ENCODE measurements around the gene GALNT4. TPM values are rescaled to one million over a fixed set of nuclear protein-coding genes. Genes with fewer than 3 reads are reported as not detected.
A peak's percentile ranks its signal among the peaks of the same experiment; 100 is the strongest.

Gene GALNT4
- 1 to 10 TPM; 3.4 to 4.8 (median 4.3) TPM for total RNA-seq
- polyA plus RNA-seq = 10 to 100 TPM in 1 of 3 donors, 1 to 10 TPM in 2; 3.6 to 14.6 (median 4.9) TPM

DNA sequence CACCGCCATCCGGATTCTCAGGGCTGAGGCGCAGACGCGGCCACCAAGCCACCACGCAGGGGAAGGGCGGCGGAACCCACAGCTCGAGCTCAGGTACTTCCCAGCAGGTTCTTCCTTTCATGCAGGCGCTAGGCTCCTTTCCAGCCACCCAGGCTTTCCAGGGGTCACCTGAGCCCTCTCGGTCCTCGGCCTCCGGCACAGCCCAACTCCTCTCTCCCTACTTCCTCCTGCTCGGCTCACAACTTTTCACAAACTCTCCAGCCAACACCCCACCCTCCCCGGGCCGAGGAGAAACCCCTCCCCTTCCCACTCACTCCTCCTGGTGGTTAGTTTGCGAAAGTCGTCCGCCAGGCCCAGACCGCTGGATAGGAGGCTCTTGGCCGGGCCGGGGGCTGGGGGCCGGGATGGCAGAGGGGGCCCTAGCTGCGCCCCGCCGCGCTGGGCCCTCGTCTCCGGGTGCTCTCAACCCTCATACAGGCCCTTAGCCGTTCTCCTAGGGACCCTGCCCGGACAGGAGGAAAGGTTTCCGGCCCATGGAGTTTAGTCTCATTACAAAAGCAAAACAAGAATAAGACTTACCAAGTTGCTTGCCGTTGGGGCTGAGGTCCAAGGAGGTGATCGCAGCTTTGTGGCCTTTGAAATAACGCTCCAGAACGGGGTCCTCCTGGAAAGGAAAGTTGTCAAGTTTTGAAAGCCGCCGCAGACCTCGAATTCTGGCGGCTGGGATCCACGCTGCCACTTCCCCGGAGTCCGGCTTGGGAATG is at the start of gene GALNT4:
Gene GALNT4, minus strand, starts transcription at position 256 of the 764 bp plus-strand sequence. Its CDS starts 247 bp downstream, at position 9.
- peak; percentile 40 to 63 for TF ChIP-seq POLR2A (IDR thresholded peaks at IDR 0.05)
- TF ChIP-seq EP300 (IDR thresholded peaks at IDR 0.05) = no peak
- TF ChIP-seq, protein P1, sequence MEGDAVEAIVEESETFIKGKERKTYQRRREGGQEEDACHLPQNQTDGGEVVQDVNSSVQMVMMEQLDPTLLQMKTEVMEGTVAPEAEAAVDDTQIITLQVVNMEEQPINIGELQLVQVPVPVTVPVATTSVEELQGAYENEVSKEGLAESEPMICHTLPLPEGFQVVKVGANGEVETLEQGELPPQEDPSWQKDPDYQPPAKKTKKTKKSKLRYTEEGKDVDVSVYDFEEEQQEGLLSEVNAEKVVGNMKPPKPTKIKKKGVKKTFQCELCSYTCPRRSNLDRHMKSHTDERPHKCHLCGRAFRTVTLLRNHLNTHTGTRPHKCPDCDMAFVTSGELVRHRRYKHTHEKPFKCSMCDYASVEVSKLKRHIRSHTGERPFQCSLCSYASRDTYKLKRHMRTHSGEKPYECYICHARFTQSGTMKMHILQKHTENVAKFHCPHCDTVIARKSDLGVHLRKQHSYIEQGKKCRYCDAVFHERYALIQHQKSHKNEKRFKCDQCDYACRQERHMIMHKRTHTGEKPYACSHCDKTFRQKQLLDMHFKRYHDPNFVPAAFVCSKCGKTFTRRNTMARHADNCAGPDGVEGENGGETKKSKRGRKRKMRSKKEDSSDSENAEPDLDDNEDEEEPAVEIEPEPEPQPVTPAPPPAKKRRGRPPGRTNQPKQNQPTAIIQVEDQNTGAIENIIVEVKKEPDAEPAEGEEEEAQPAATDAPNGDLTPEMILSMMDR (IDR thresholded peaks at IDR 0.05) = peak; percentile 58 to 87 (median 80)
- peak; percentile 59 to 84 (median 79) for TF ChIP-seq POLR2AphosphoS5 (IDR thresholded peaks at IDR 0.05)
- H3K4me1 ChIP-seq = peaks cover 0 to 56% (median 35%) of the 10 kb centered on the region in 4 donors
- H3K36me3 ChIP-seq = no peaks in the 10 kb centered on the region
- H3K4me3 ChIP-seq = peak within 1 kb of the TSS; percentile 74 to 95 (median 94)
- WGBS, 2 donors = 0% methylated on average over 43 of the region's 43 CpGs
- peak; percentile 93 for DNase-seq
- intact Hi-C loops (cut with DNase I) = loop anchor here (2.0 to 10.0 kb wide), 6 partner anchors 54 to 1380 kb away; partner anchors contain the start of genes CEP290, DUSP6 and TMTC3
- H3K9me3 ChIP-seq = no peaks in the 10 kb centered on the region
- H3K27ac ChIP-seq = peak within 1 kb of the TSS; percentile 87 to 92 (median 90)
- no peaks in the 10 kb centered on the region for H3K27me3 ChIP-seq

DNA sequence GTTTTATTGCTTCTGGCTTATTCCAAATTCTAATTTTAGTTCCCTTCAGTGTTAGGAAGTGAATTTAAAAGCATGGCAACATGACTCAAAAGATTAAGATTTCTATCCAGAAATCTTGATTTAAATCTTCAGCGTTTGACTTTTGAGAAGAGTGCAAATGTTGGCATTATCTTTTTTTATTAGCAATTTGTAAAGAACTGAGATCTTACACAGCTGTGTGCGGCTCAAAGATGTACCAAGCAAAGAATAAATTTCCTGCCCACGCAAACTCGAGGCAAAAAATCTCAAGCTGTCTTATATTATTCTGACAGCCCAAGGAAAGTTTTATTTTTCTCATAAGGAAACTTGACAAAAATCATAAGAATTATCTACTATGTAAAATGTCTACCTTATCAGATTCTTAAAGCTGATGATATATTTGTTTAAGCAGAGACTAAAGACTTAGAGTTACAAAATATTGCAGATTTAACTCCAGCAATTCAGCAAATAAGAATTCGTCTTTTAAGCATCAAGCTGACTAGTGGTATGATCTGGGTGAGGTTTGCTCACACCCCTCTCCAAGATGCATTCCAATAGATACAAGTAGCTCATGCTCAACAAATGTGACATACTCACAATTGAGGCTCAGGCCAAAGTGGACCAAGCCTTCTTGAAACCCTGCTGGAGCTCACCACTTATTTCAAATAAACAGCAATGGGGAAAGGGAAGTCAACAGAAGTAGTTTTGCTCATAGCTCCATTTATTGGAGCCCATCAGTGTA is 48.6 kb upstream of the GALNT4 start:
- no peak overlapping the region for H3K27ac ChIP-seq
- no peaks in the 10 kb centered on the region for H3K36me3 ChIP-seq
- no peak overlapping the region for H3K4me3 ChIP-seq
- 86 to 92% methylated on average over 5 of the region's 5 CpGs for WGBS, 2 donors
- no peak for DNase-seq
- peaks cover 0 to 6% (median 0%) of the 10 kb centered on the region in 4 donors for H3K4me1 ChIP-seq
- TF ChIP-seq POLR2A (IDR thresholded peaks at IDR 0.05) (no peak), POLR2AphosphoS5 (IDR thresholded peaks at IDR 0.05) (no peak), EP300 (IDR thresholded peaks at IDR 0.05) (no peak)
- TF ChIP-seq, protein P1 (IDR thresholded peaks at IDR 0.05) = no peak
- intact Hi-C loops (cut with DNase I) = no loop called here
- H3K27me3 ChIP-seq = no peaks in the 10 kb centered on the region
- H3K9me3 ChIP-seq = no peaks in the 10 kb centered on the region

DNA sequence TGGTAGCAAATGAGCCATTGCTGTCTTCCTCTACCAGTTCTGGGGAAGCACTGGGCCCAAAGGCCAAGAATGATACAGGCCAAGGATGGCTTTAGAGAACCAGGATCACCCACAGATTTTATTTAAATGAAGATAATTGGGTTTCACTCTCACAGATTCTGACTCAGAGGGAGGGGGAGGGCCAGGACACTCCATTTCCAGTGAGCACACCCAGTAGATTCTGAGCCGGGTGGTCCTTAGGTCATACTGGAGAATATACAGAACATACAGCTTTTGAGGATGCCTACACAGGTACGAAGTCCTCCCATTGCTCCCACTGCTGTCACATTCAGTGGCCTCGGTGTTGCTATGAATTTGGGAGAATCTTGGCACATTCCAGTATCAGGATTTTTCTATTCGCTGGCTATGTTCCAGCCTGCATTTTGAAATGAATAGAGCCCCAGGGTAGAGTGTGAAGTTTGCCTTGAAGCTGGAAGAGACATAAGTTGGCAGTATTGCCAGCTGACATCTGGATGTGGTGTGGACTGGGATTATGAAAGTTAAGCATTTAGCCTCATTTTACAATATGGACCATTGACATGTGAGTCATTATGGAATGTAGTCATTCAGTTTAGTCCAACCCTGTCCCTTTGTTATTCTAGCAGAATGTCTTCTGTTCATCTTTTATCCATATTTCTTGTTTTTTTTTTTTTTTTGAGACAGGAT is 47.0 kb upstream of the GALNT4 start:
- DNase-seq = no peak
- intact Hi-C loops (cut with DNase I) = no loop called here
- Histone ChIP-seq H3K4me3 (no peak overlapping the region), H3K9me3 (no peaks in the 10 kb centered on the region), H3K27ac (no peak overlapping the region), H3K36me3 (no peaks in the 10 kb centered on the region), H3K27me3 (no peaks in the 10 kb centered on the region), H3K4me1 (peaks cover 0 to 6% (median 0%) of the 10 kb centered on the region in 4 donors)
- 93 to 94% methylated on average over 4 of the region's 4 CpGs for WGBS, 2 donors
- no peak for TF ChIP-seq POLR2A (IDR thresholded peaks at IDR 0.05)

DNA sequence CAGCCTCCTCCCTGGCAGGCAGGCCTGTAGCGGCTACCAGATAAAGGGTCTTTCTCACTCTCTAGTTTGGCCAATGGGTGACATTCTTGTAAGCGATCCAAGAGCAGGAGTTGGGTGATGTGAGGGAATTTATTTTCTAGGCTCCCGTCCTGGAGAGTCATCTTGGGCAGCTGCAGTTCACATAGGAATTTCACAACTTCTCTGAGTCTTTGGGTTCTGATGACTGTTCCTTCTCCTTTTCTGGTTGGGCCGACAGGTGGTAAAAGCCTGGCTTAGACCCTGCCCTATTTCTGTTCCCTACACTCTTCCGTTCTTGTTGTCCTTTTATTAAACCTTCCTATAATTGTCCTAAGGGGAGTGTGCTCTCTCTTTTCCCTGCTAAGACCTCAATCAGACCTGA is 43.9 kb upstream of the GALNT4 start:
- no peaks in the 10 kb centered on the region for H3K27me3 ChIP-seq
- H3K9me3 ChIP-seq = no peaks in the 10 kb centered on the region
- no peaks in the 10 kb centered on the region for H3K36me3 ChIP-seq
- DNase-seq = no peak
- no peak for TF ChIP-seq POLR2AphosphoS5 (IDR thresholded peaks at IDR 0.05)
- no peak for TF ChIP-seq EP300 (IDR thresholded peaks at IDR 0.05)
- TF ChIP-seq, protein P1 (IDR thresholded peaks at IDR 0.05) = no peak
- no peak for TF ChIP-seq POLR2A (IDR thresholded peaks at IDR 0.05)
- no peaks in the 10 kb centered on the region for H3K4me1 ChIP-seq
- no peak overlapping the region for H3K27ac ChIP-seq
- intact Hi-C loops (cut with DNase I) = no loop called here
- 94 to 96% methylated on average over 5 of the region's 5 CpGs for WGBS, 2 donors
- no peak overlapping the region for H3K4me3 ChIP-seq
